Adrenal gland (tissue), 12 donors: ENCODE measurements around the gene SORBS1. TPM values are rescaled to one million over a fixed set of nuclear protein-coding genes. Genes with fewer than 3 reads are reported as not detected.

ENCODE experiments used
- DNase-seq, 7 donors: peaks; one replicate each; pipeline ENCODE4 v3.0.0-alpha.2; 2019 to 2020
- H3K27ac ChIP-seq, 5 donors: fragments of 200-600 bp; sonication (generic) in 4 of 5; 1 replicate in 3 of 5; 2 replicates in 2 of 5; pipeline versions ENCODE4 v1.5.1 to v1.8.0; 2016 to 2020; ENCODE audit warnings: mild to moderate bottlenecking in 1 of 5
- H3K27me3 ChIP-seq: fragments of 200-600 bp; 2 replicates; pipeline ENCODE4 v1.8.0; 2021
- H3K36me3 ChIP-seq, 2 donors: fragments of 200-600 bp; replicated peaks in 1 of 2; 1 replicate in 1 of 2; 2 replicates in 1 of 2; pipeline versions ENCODE4 v1.5.1 to v1.8.0; 2018 to 2022
- H3K4me1 ChIP-seq, 2 donors: fragments of 200-600 bp; replicated peaks in 1 of 2; 1 replicate in 1 of 2; 2 replicates in 1 of 2; pipeline versions ENCODE4 v1.5.1 to v1.8.0; 2018 to 2021
- H3K4me3 ChIP-seq, 4 donors: fragments of 200-600 bp; sonication (generic) in 3 of 4; one replicate each; pipeline ENCODE4 v1.5.1; 2016 to 2018
- H3K9me3 ChIP-seq, 3 donors: fragments of 200-600 bp; sonication (generic) in 1 of 3; replicated peaks in 1 of 3; 1 replicate in 2 of 3; 2 replicates in 1 of 3; pipeline versions ENCODE4 v1.5.1 to v1.8.0; 2016 to 2021
- POLR2A ChIP-seq, 2 donors: fragments of 450-650 bp; IDR thresholded peaks; one replicate each; pipeline ENCODE4 v1.6.1; 2017; ENCODE audit warnings: antibody characterized with exemption in 2 of 2, mild to moderate bottlenecking in 2 of 2, moderate library complexity in 1 of 2
- WGBS, 4 donors: extraction: QIAGEN DNeasy Blood & Tissue Kit in 2 of 4; methylation state at CpG; one replicate each; pipeline versions ENCODE4 v1.1.5 to v1.1.7; 2013 to 2017; 5-methylcytosine and 5-hydroxymethylcytosine counted together
- intact Hi-C, 2 donors: fragments of 100-400 bp; cut with DNase I; formaldehyde crosslinking; loops; one replicate each; pipeline versions ENCODE4 v1.14.1 to v1.15.0; 2022 to 2023
- polyA plus RNA-seq, 3 donors: library from polyadenylated mRNA; stranded (reverse); fragments of 200-250 nt in 2 of 3; fragments of 350-450 nt in 1 of 3; fragmentation: Illumina TruSeq in 1 of 3; extraction: RNeasy Lipid Tissue Mini Kit (QIAGEN cat#74804) in 1 of 3; gene quantifications; one replicate each; pipeline ENCODE4 v1.2.3, GENCODE V29; 2013 to 2014
- total RNA-seq, 9 donors: library from RNA; depleted of rRNA in 4 of 9; stranded (reverse); fragments of >200 nt in 4 of 9; fragments of 120-200 nt in 1 of 9; fragmentation: NEBNext Ultra II Directional in 1 of 9; extraction: Animal tissue kit (Norgen Biotek cat#: 25700) in 1 of 9; gene quantifications; one replicate each; pipeline versions ENCODE4 v1.1.0 to v1.2.4, GENCODE V29; 2013 to 2023
- TF ChIP-seq, protein P1 (sequence below), 6 experiments: fragments of 450-650 bp in 4 of 6; fragments of 200-600 bp in 2 of 6; sonication (generic) in 1 of 6; IDR thresholded peaks; 1 replicate in 5 of 6; 2 replicates in 1 of 6; pipeline versions ENCODE4 v1.5.1 to v1.8.0; 2016 to 2021; ENCODE audit warnings: antibody characterized with exemption in 6 of 6, mild to moderate bottlenecking in 2 of 6, moderate library complexity in 1 of 6
- donor health status: healthy with polysubstance abuse.
- donor health status: Bipolar disorder and iron deficiency.
- donor health status: DM: yes; HTN: yes; CAD: no.
- donor health status: DM: no; HTN: no; CAD: no.
- donor health status: DM: no; HTN: no; CAD: no.
- donor health status: DM: yes; HTN: yes; CAD: no.

Gene SORBS1
- total and polyA plus RNA-seq, 12 donors: 9.5 to 43.4 (median 19.0) TPM

- H3K27me3 ChIP-seq: no peaks in the 10 kb centered on the region
- DNase-seq: no peak
- no peaks in the 10 kb centered on the region for H3K36me3 ChIP-seq
- no peak overlapping the region for H3K27ac ChIP-seq
- no peaks in the 10 kb centered on the region for H3K9me3 ChIP-seq
- peaks cover 5 to 7% of the 10 kb centered on the region in 2 donors for H3K4me1 ChIP-seq
- intact Hi-C loops: no loop called here
- no peak for TF ChIP-seq POLR2A (IDR thresholded peaks at IDR 0.05)
- TF ChIP-seq, protein P1, sequence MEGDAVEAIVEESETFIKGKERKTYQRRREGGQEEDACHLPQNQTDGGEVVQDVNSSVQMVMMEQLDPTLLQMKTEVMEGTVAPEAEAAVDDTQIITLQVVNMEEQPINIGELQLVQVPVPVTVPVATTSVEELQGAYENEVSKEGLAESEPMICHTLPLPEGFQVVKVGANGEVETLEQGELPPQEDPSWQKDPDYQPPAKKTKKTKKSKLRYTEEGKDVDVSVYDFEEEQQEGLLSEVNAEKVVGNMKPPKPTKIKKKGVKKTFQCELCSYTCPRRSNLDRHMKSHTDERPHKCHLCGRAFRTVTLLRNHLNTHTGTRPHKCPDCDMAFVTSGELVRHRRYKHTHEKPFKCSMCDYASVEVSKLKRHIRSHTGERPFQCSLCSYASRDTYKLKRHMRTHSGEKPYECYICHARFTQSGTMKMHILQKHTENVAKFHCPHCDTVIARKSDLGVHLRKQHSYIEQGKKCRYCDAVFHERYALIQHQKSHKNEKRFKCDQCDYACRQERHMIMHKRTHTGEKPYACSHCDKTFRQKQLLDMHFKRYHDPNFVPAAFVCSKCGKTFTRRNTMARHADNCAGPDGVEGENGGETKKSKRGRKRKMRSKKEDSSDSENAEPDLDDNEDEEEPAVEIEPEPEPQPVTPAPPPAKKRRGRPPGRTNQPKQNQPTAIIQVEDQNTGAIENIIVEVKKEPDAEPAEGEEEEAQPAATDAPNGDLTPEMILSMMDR (IDR thresholded peaks at IDR 0.05): no peak
- WGBS, 4 donors: 72 to 94% (median 88%) methylated on average over 3 to 4 of the region's 4 CpGs
- H3K4me3 ChIP-seq: no peak overlapping the region
Measured at GRCh38 chr10:95530561-95530960, 30.6 kb downstream of the SORBS1 start.

GRCh38 chr10:95530029-95530428 is 31.1 kb downstream of the SORBS1 start:
- TF ChIP-seq, protein P1 (IDR thresholded peaks at IDR 0.05): no peak
- no peak for TF ChIP-seq POLR2A (IDR thresholded peaks at IDR 0.05)
- H3K27ac ChIP-seq: no peak overlapping the region
- no peak for DNase-seq
- H3K27me3 ChIP-seq: no peaks in the 10 kb centered on the region
- no peak overlapping the region for H3K4me3 ChIP-seq
- 91 to 100% (median 96%) methylated on average over 2 of the region's 2 CpGs for WGBS, 4 donors
- no peaks in the 10 kb centered on the region for H3K36me3 ChIP-seq
- H3K9me3 ChIP-seq: no peaks in the 10 kb centered on the region
- intact Hi-C loops: no loop called here
- peaks cover 5% of the 10 kb centered on the region in 2 donors for H3K4me1 ChIP-seq

DNA sequence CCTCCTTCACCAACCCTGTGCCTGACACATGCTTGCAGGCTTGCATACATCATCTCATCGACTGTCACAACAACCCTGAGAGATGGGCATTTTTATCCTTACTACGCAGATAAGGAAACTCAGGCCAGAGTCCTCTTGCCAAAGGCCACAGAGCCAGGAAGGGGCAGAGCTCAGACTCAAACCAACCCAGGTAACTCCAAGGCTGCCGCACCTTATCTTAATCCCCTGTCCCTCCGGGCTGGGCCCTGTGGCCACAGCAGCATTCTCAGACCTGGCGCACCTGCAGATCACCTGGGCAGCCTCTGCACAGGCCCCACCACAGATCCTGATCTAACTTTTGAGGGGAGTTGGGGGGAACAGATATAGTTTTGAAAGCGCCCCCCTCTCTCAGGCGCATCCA is 35.1 kb downstream of the SORBS1 start:
- WGBS, 4 donors: 86 to 93% (median 90%) methylated on average over 4 to 7 of the region's 7 CpGs
- Histone ChIP-seq H3K36me3 (no peaks in the 10 kb centered on the region), H3K9me3 (no peaks in the 10 kb centered on the region), H3K4me1 (no peaks in the 10 kb centered on the region), H3K27me3 (no peaks in the 10 kb centered on the region), H3K27ac (no peak overlapping the region), H3K4me3 (no peak overlapping the region)
- no peak for DNase-seq
- TF ChIP-seq, protein P1 (IDR thresholded peaks at IDR 0.05): no peak
- no peak for TF ChIP-seq POLR2A (IDR thresholded peaks at IDR 0.05)
- intact Hi-C loops: no loop called here

- no peaks in the 10 kb centered on the region for H3K36me3 ChIP-seq
- no peaks in the 10 kb centered on the region for H3K4me1 ChIP-seq
- no peak for DNase-seq
- no peaks in the 10 kb centered on the region for H3K9me3 ChIP-seq
- H3K27me3 ChIP-seq: no peaks in the 10 kb centered on the region
- no peak for TF ChIP-seq POLR2A (IDR thresholded peaks at IDR 0.05)
- TF ChIP-seq, protein P1 (IDR thresholded peaks at IDR 0.05): no peak
- no peak overlapping the region for H3K27ac ChIP-seq
- intact Hi-C loops: no loop called here
- no peak overlapping the region for H3K4me3 ChIP-seq
- 84 to 100% (median 86%) methylated on average over 4 of the region's 4 CpGs for WGBS, 4 donors
Measured at GRCh38 chr10:95525033-95525418, 36.1 kb downstream of the SORBS1 start.
